H9 (cell line): ENCODE data around the gene MRPL41. TPM values are rescaled to one million over a fixed set of nuclear protein-coding genes. Genes with fewer than 3 reads are reported as not detected.

Source experiments
- DNase-seq: peaks from one replicate; pipeline ENCODE4 v3.0.0-alpha.2; 2017
- H2AFZ ChIP-seq: one replicate; pipeline ENCODE4 v1.6.1; 2013; ENCODE audit warnings: mild to moderate bottlenecking, low read length, control low read depth, moderate library complexity
- H2AK5ac ChIP-seq: 2 replicates; pipeline ENCODE4 v1.6.1; 2013; ENCODE audit warnings: low read length, control low read depth, mixed read lengths; ENCODE audit not compliant: insufficient read length
- H2BK120ac ChIP-seq: one replicate; pipeline ENCODE4 v1.6.1; 2013; ENCODE audit warnings: low read depth, mild to moderate bottlenecking, low read length, control low read depth, inconsistent platforms; ENCODE audit not compliant: poor library complexity, severe bottlenecking
- H2BK12ac ChIP-seq: 2 replicates; pipeline ENCODE4 v1.6.1; 2013; ENCODE audit warnings: low read length, control low read depth, mixed read lengths, low read depth; ENCODE audit not compliant: insufficient read length
- H2BK15ac ChIP-seq: 2 replicates; pipeline ENCODE4 v1.6.1; 2013; ENCODE audit warnings: low read depth, low read length, control low read depth
- H2BK20ac ChIP-seq: one replicate; pipeline ENCODE4 v1.6.1; 2013; ENCODE audit warnings: low read depth, mild to moderate bottlenecking, low read length, control low read depth, inconsistent platforms; ENCODE audit not compliant: poor library complexity, severe bottlenecking
- H2BK5ac ChIP-seq: 2 replicates; pipeline ENCODE4 v1.6.1; 2013; ENCODE audit warnings: low read length, control low read depth, mixed read lengths; ENCODE audit not compliant: insufficient read length
- H3K14ac ChIP-seq: 2 replicates; pipeline ENCODE4 v1.6.1; 2013; ENCODE audit warnings: low read length, control low read depth; ENCODE audit not compliant: insufficient read depth
- H3K18ac ChIP-seq: 2 replicates; pipeline ENCODE4 v1.6.1; 2013; ENCODE audit warnings: low read depth, mild to moderate bottlenecking, mixed read lengths, low read length, control low read depth; ENCODE audit not compliant: insufficient read length
- H3K23ac ChIP-seq: 2 replicates; pipeline ENCODE4 v1.6.1; 2013; ENCODE audit warnings: low read length, control low read depth, mixed read lengths, low read depth; ENCODE audit not compliant: insufficient read length
- H3K23me2 ChIP-seq: 2 replicates; pipeline ENCODE4 v1.6.1; 2013; ENCODE audit warnings: low read depth, mild to moderate bottlenecking, mixed read lengths, low read length, control low read depth; ENCODE audit not compliant: insufficient read length, poor library complexity, severe bottlenecking
- H3K27ac ChIP-seq: 2 replicates; pipeline ENCODE4 v1.5.1; 2013; ENCODE audit warnings: low read length, control low read depth, mixed read lengths, low read depth; ENCODE audit not compliant: insufficient read length
- H3K27me3 ChIP-seq: 2 replicates; pipeline ENCODE4 v1.6.1; 2013; ENCODE audit warnings: low read length, control low read depth, inconsistent platforms; ENCODE audit not compliant: insufficient read depth
- H3K4ac ChIP-seq: 2 replicates; pipeline ENCODE4 v1.6.1; 2013; ENCODE audit warnings: low read depth, mild to moderate bottlenecking, control low read depth, inconsistent platforms, low read length, moderate library complexity
- H3K4me1 ChIP-seq: 2 replicates; pipeline ENCODE4 v1.6.1; 2013; ENCODE audit warnings: low read length, control low read depth, inconsistent platforms; ENCODE audit not compliant: insufficient read depth
- H3K4me2 ChIP-seq: 2 replicates; pipeline ENCODE4 v1.6.1; 2013; ENCODE audit warnings: low read length, control low read depth, mixed read lengths; ENCODE audit not compliant: insufficient read length, insufficient read depth
- H3K56ac ChIP-seq: 2 replicates; pipeline ENCODE4 v1.6.1; 2013; ENCODE audit warnings: low read depth, mild to moderate bottlenecking, mixed read lengths, low read length, control low read depth; ENCODE audit not compliant: insufficient read length
- H3K79me1 ChIP-seq: 2 replicates; pipeline ENCODE4 v1.6.1; 2013; ENCODE audit warnings: low read depth, mild to moderate bottlenecking, moderate library complexity, low read length, control low read depth, inconsistent platforms; ENCODE audit not compliant: insufficient read depth, poor library complexity, severe bottlenecking
- H3K79me2 ChIP-seq: 2 replicates; pipeline ENCODE4 v1.6.1; 2013; ENCODE audit warnings: low read length, control low read depth, inconsistent platforms; ENCODE audit not compliant: insufficient read depth
- H3K9ac ChIP-seq: 2 replicates; pipeline ENCODE4 v1.6.1; 2013; ENCODE audit warnings: low read length, control low read depth, mixed read lengths; ENCODE audit not compliant: insufficient read length; ENCODE audit errors: extremely low read depth
- H3K9me3 ChIP-seq: one replicate; pipeline ENCODE4 v1.6.1; 2013; ENCODE audit warnings: low read depth, low read length, inconsistent platforms; ENCODE audit not compliant: control insufficient read depth
- H3T11ph ChIP-seq: one replicate; pipeline ENCODE4 v1.6.1; 2013; ENCODE audit warnings: mild to moderate bottlenecking, low read length, control low read depth, inconsistent platforms
- H4K20me1 ChIP-seq: one replicate; pipeline ENCODE4 v1.6.1; 2013; ENCODE audit not compliant: control insufficient read depth, insufficient read length, insufficient read depth
- H4K5ac ChIP-seq: 2 replicates; pipeline ENCODE4 v1.6.1; 2013; ENCODE audit warnings: low read depth, mild to moderate bottlenecking, mixed read lengths, low read length, control low read depth; ENCODE audit not compliant: insufficient read length
- H4K8ac ChIP-seq: replicated peaks from 2 replicates; pipeline ENCODE4 v1.6.1; 2013; ENCODE audit warnings: low read length, control low read depth, mixed read lengths, low read depth; ENCODE audit not compliant: insufficient read length
- H4K91ac ChIP-seq: 2 replicates; pipeline ENCODE4 v1.6.1; 2013; ENCODE audit warnings: low read depth, mild to moderate bottlenecking, moderate library complexity, mixed read lengths, low read length, control low read depth; ENCODE audit not compliant: insufficient read length
- H3K27ac Mint-ChIP-seq, 3 experiments: 2 replicates in 2 of 3; 3 replicates in 1 of 3; pipeline ENCODE4 v1.8.0; 2020 to 2021; ENCODE audit warnings: mixed read lengths in 3 of 3, mild to moderate bottlenecking in 1 of 3, moderate library complexity in 1 of 3
- H3K27me3 Mint-ChIP-seq: 2 replicates; pipeline ENCODE4 v1.8.0; 2021; ENCODE audit warnings: low read depth, mild to moderate bottlenecking, moderate library complexity, mixed read lengths
- H3K36me3 Mint-ChIP-seq, 3 experiments: 2 replicates in 2 of 3; 3 replicates in 1 of 3; pipeline ENCODE4 v1.8.0; 2020 to 2021; ENCODE audit warnings: low read depth in 3 of 3, mixed read lengths in 3 of 3; ENCODE audit not compliant: insufficient read depth in 1 of 3
- H3K4me1 Mint-ChIP-seq, 2 experiments: 2 replicates each; pipeline ENCODE4 v1.8.0; 2020; ENCODE audit warnings: mixed read lengths in 2 of 2
- H3K4me3 Mint-ChIP-seq, 2 experiments: 2 replicates in 1 of 2; 3 replicates in 1 of 2; pipeline ENCODE4 v1.8.0; 2020 to 2021; ENCODE audit warnings: mild to moderate bottlenecking in 2 of 2, mixed read lengths in 2 of 2, moderate library complexity in 1 of 2
- H3K9me3 Mint-ChIP-seq, 2 experiments: 2 replicates in 1 of 2; 3 replicates in 1 of 2; pipeline ENCODE4 v1.8.0; 2020; ENCODE audit warnings: mild to moderate bottlenecking in 2 of 2, mixed read lengths in 2 of 2, moderate library complexity in 1 of 2
- CTCF ChIP-seq: fragments of 200-600 bp; sonication (generic); conservative IDR thresholded peaks from 3 replicates; pipeline ENCODE4 v1.8.0; 2021; ENCODE audit warnings: antibody characterized with exemption, mild to moderate bottlenecking
- WGBS: extraction: QIAGEN DNeasy Blood & Tissue Kit; methylation state at CpG from one replicate; pipeline ENCODE4 v1.1.7; 2013; ENCODE audit warnings: missing lambda C conversion rate, low lambda C conversion rate, mixed read lengths; ENCODE audit not compliant: insufficient read length; ENCODE audit errors: extremely low coverage; 5-methylcytosine and 5-hydroxymethylcytosine counted together
- total RNA-seq: library from RNA; stranded (reverse); gene quantifications from 2 replicates; pipeline ENCODE4 v1.2.1, GENCODE V29; 2021

MRPL41 gene
- total RNA-seq, 1 experiment from 2014 or later, result 52.2 TPM

- H3K4me1 ChIP-seq, result peaks cover 4% of the 10 kb centered on the region; the same call in 1 of the 2 replicates
- no peak overlapping the region for H2BK20ac ChIP-seq
- H3K9me3 ChIP-seq, result no peaks in the 10 kb centered on the region
- H3K23me2 ChIP-seq, result peaks cover 9% of the 10 kb centered on the region
- no peak overlapping the region for H3T11ph ChIP-seq
- no peak overlapping the region for H2BK120ac ChIP-seq
- H4K5ac ChIP-seq, result no peak overlapping the region
- TF ChIP-seq CTCF, result no peak
- Mint-ChIP-seq H3K9me3 (no peaks in the 10 kb centered on the region; a peak in 1 of 5 replicates), H3K27me3 (peaks cover 12% of the 10 kb centered on the region), H3K4me1 (peaks cover 5 to 14% of the 10 kb centered on the region in 2 experiments; a peak in 3 of 4 replicates), H3K27ac (no peak overlapping the region), H3K36me3 (peaks cover 22 to 49% (median 41%) of the 10 kb centered on the region in 3 experiments; a peak in 6 of 7 replicates), H3K4me3 (peak overlapping the region; percentile 81 to 90)
- no peak overlapping the region for H2AK5ac ChIP-seq
- no peak overlapping the region for H3K23ac ChIP-seq
- WGBS, result no CpG with 5 or more reads among the region's 58 CpGs
- peak overlapping the region; percentile 95 for H3K4me2 ChIP-seq
- DNase-seq, result no peak
- no peak overlapping the region for H3K56ac ChIP-seq
- H3K27me3 ChIP-seq, result no peaks in the 10 kb centered on the region
- no peak overlapping the region for H3K27ac ChIP-seq
- H3K4ac ChIP-seq, result no peak overlapping the region
- no peak overlapping the region for H2BK12ac ChIP-seq
- H4K20me1 ChIP-seq, result no peaks in the 10 kb centered on the region
- H3K18ac ChIP-seq, result no peak overlapping the region
- peaks cover 4% of the 10 kb centered on the region; the same call in 1 of the 2 replicates for H3K79me2 ChIP-seq
- H3K9ac ChIP-seq, result peak overlapping the region; percentile 80
- H2BK15ac ChIP-seq, result no peak overlapping the region; the same call in 1 of the 2 replicates
- no peak overlapping the region for H2AFZ ChIP-seq
- H4K91ac ChIP-seq, result no peak overlapping the region
- no peak overlapping the region for H2BK5ac ChIP-seq
- H3K14ac ChIP-seq, result peak overlapping the region; percentile 82
- peaks cover 6% of the 10 kb centered on the region for H3K79me1 ChIP-seq
- H4K8ac ChIP-seq, result no peak overlapping the region
Measured at GRCh38 chr9:137589441-137590122, 37.9 kb downstream of the MRPL41 start.
